ENCODE results near the gene CDH23. TPM values are rescaled to one million over a fixed set of nuclear protein-coding genes. Genes with fewer than 3 reads are reported as not detected.
A peak's percentile ranks its signal among the peaks of the same experiment; 100 is the strongest.

CDH23 gene
- total and polyA plus RNA-seq, 10 of the 15 experiments (the other 5 are each of a cell fraction or from before 2014, with no cell fraction given) = 0.09 to 0.40 (median 0.15) TPM; not detected in 1

GRCh38 chr10:71849461-71849908 is 452.8 kb downstream of the CDH23 start:
- peaks cover 62% of the 10 kb centered on the region for H3K79me2 ChIP-seq (ENCODE audit: control insufficient read depth, insufficient read depth, low read length)
- no peak overlapping the region for H3K9ac ChIP-seq (ENCODE audit: control insufficient read depth, insufficient read depth, low read length)
- no peaks in the 10 kb centered on the region for H3K36me3 ChIP-seq (ENCODE audit: control insufficient read depth in 2 of 2, insufficient read depth in 2 of 2, low read length in 1 of 2)
- WGBS (ENCODE audit: insufficient coverage, insufficient replicate concordance, low lambda C conversion rate, missing lambda C conversion rate) = 95% methylated on average over 17 of the region's 17 CpGs
- H3K9me3 ChIP-seq (replicated peaks; ENCODE audit: control insufficient read depth, insufficient read depth, low read length) = no peaks in the 10 kb centered on the region
- ChIA-PET RAD21 (ENCODE audit: unreplicated experiment) (interaction anchor here (1.6 kb wide), 1 partner anchor 47 kb away, joined by 4 read pairs; no protein-coding TSS in a partner anchor), CTCF (interaction anchor here (1.4 to 6.4 kb wide), 2 partner anchors 11 to 76 kb away, joined by 3 to 54 read pairs; partner anchors contain the start of gene VSIR), POLR2A (interaction anchor here (1.0 to 2.3 kb wide), 3 partner anchors 8 to 13 kb away, joined by 4 to 20 read pairs (median 16); no protein-coding TSS in a partner anchor), SMC1A (ENCODE audit: uncharacterized antibody, unreplicated experiment) (interaction anchor here (0.7 to 2.7 kb wide), 5 partner anchors 8 to 75 kb away, joined by 3 to 10 read pairs (median 4); no protein-coding TSS in a partner anchor)
- ATAC-seq (no peak), FAIRE-seq (no peak), DNase-seq (ENCODE audit: low read depth, low spot score) (no peak)
- intact Hi-C loops (cut with micrococcal nuclease; ENCODE audit: unreplicated experiment) = no loop called here
- no peak overlapping the region for H2AFZ ChIP-seq (ENCODE audit: control insufficient read depth, low read depth, low read length)
- H3K4me2 ChIP-seq (ENCODE audit: control insufficient read depth, insufficient read depth) = peak overlapping the region; percentile 75
- BruUV-seq (replicated peaks) = no TSS peak
- peaks cover 18% of the 10 kb centered on the region for H3K4me1 ChIP-seq (ENCODE audit: control insufficient read depth, insufficient read depth, low read length)
- TF ChIP-seq JUNB (IDR thresholded peaks at IDR 0.05) = no peak
- no peaks in the 10 kb centered on the region for H3K27me3 ChIP-seq (replicated peaks in 1 of 2; ENCODE audit: control insufficient read depth in 2 of 2, insufficient read depth in 2 of 2, low read length in 1 of 2)
- in situ Hi-C loops (cut with MboI) = no loop called here
- no peak overlapping the region for H3K27ac ChIP-seq (ENCODE audit: control insufficient read depth, insufficient read depth)
- H4K20me1 ChIP-seq (ENCODE audit: control insufficient read depth, insufficient read depth) = no peaks in the 10 kb centered on the region; the same call in 1 of the 2 replicates
- H3K4me3 ChIP-seq = peak overlapping the region; percentile 74

GRCh38 chr10:71850021-71850742 is 453.5 kb downstream of the CDH23 start:
- H3K36me3 ChIP-seq (ENCODE audit: control insufficient read depth in 2 of 2, insufficient read depth in 2 of 2, low read length in 1 of 2) = no peaks in the 10 kb centered on the region
- FAIRE-seq (no peak), ATAC-seq (no peak), DNase-seq (ENCODE audit: low read depth, low spot score) (no peak)
- SMC1A ChIA-PET (ENCODE audit: uncharacterized antibody, unreplicated experiment) = interaction anchor here (0.7 to 2.7 kb wide), 8 partner anchors 9 to 454 kb away, joined by 3 to 10 read pairs (median 4); no protein-coding TSS in a partner anchor
- no peaks in the 10 kb centered on the region for H3K27me3 ChIP-seq (replicated peaks in 1 of 2; ENCODE audit: control insufficient read depth in 2 of 2, insufficient read depth in 2 of 2, low read length in 1 of 2)
- no peak overlapping the region for H2AFZ ChIP-seq (ENCODE audit: control insufficient read depth, low read depth, low read length)
- RAD21 ChIA-PET (ENCODE audit: unreplicated experiment) = interaction anchor here (1.6 to 1.9 kb wide), 2 partner anchors 10 to 46 kb away, joined by 4 to 10 read pairs; no protein-coding TSS in a partner anchor
- peaks cover 56% of the 10 kb centered on the region for H3K79me2 ChIP-seq (ENCODE audit: control insufficient read depth, insufficient read depth, low read length)
- WGBS (ENCODE audit: insufficient coverage, insufficient replicate concordance, low lambda C conversion rate, missing lambda C conversion rate) = 16% methylated on average over 13 of the region's 13 CpGs
- no peaks in the 10 kb centered on the region for H3K9me3 ChIP-seq (replicated peaks; ENCODE audit: control insufficient read depth, insufficient read depth, low read length)
- CTCF ChIA-PET = interaction anchor here (0.6 to 6.4 kb wide), 5 partner anchors 9 to 1683 kb away, joined by 3 to 54 read pairs (median 10); no protein-coding TSS in a partner anchor
- peak overlapping the region; percentile 74 for H3K4me3 ChIP-seq
- TSS peak; percentile 66 for BruUV-seq (replicated peaks)
- H3K9ac ChIP-seq (ENCODE audit: control insufficient read depth, insufficient read depth, low read length) = peak overlapping the region; percentile 92
- H3K4me2 ChIP-seq (ENCODE audit: control insufficient read depth, insufficient read depth) = peak overlapping the region; percentile 75
- intact Hi-C loops (cut with micrococcal nuclease; ENCODE audit: unreplicated experiment) (no loop called here), in situ Hi-C loops (cut with MboI) (no loop called here)
- POLR2A ChIA-PET = interaction anchor here (1.4 to 2.3 kb wide), 5 partner anchors 9 to 123 kb away, joined by 3 to 20 read pairs (median 11); no protein-coding TSS in a partner anchor
- H3K27ac ChIP-seq (ENCODE audit: control insufficient read depth, insufficient read depth) = peak overlapping the region; percentile 79
- H4K20me1 ChIP-seq (ENCODE audit: control insufficient read depth, insufficient read depth) = no peaks in the 10 kb centered on the region; the same call in 1 of the 2 replicates
- peaks cover 16% of the 10 kb centered on the region for H3K4me1 ChIP-seq (ENCODE audit: control insufficient read depth, insufficient read depth, low read length)
- TF ChIP-seq SMARCA5 (IDR thresholded peaks at IDR 0.05) = no peak
- TF ChIP-seq TCF3 (IDR thresholded peaks at IDR 0.05; ENCODE audit: borderline replicate concordance, insufficient read depth, low read depth, low read length) = no peak
- no peak for TF ChIP-seq BCL11A (IDR thresholded peaks at IDR 0.05; ENCODE audit: low read depth, low read length)
- TF ChIP-seq MXI1 (IDR thresholded peaks at IDR 0.05; ENCODE audit: low read depth, low read length) = 0 out of 2 replicates have a peak, but pooled peaks have one; percentile 38

Measured in GM12878 (cell line).